Stimulated activated CD4-positive, alpha-beta T cell treated with anti-CD3 and anti-CD28 coated beads, Interleukin-2, amount 100 ng/mL, for 4 hours (primary cell): ENCODE results near the gene SHB.

ENCODE experiments used
- DNase-seq: peaks from one replicate; pipeline ENCODE4 v3.0.0-alpha.2; 2020; ENCODE audit warnings: low read depth

Gene SHB

GRCh38 chr9:38008168-38009034 lies 60.6 kb downstream of the SHB start:
- peak; percentile 30 for DNase-seq

GRCh38 chr9:38007016-38007415 lies 62.0 kb downstream of the SHB start:
- no peak for DNase-seq

GRCh38 chr9:38006163-38006562 lies 62.9 kb downstream of the SHB start:
- no peak for DNase-seq

- DNase-seq: no peak
Measured at GRCh38 chr9:38004809-38005560, 64.0 kb downstream of the SHB start.

- no peak for DNase-seq
Measured at GRCh38 chr9:38003946-38004808, 64.8 kb downstream of the SHB start.

GRCh38 chr9:38003230-38003629 lies 65.8 kb downstream of the SHB start:
- no peak for DNase-seq

GRCh38 chr9:38001430-38001829 lies 67.6 kb downstream of the SHB start:
- no peak for DNase-seq

- DNase-seq: no peak
Measured at GRCh38 chr9:38000735-38001134, 68.3 kb downstream of the SHB start.

- no peak for DNase-seq
Measured at GRCh38 chr9:38000332-38000731, 68.7 kb downstream of the SHB start.

- DNase-seq: no peak
Measured at GRCh38 chr9:37999588-38000189, 69.3 kb downstream of the SHB start.

- DNase-seq: no peak
Measured at GRCh38 chr9:37998881-37999587, 70.0 kb downstream of the SHB start.

- no peak for DNase-seq
Measured at GRCh38 chr9:37997636-37998374, 71.2 kb downstream of the SHB start.

- no peak for DNase-seq
Measured at GRCh38 chr9:37996819-37997217, 72.2 kb downstream of the SHB start.

GRCh38 chr9:37995961-37996818 lies 72.8 kb downstream of the SHB start:
- DNase-seq: no peak

- DNase-seq: no peak
Measured at GRCh38 chr9:37995348-37995737, 73.7 kb downstream of the SHB start.

GRCh38 chr9:37994639-37995347 lies 74.2 kb downstream of the SHB start:
- DNase-seq: no peak

- DNase-seq: no peak
Measured at GRCh38 chr9:37992924-37993349, 76.1 kb downstream of the SHB start.

- no peak for DNase-seq
Measured at GRCh38 chr9:37990404-37991015, 78.5 kb downstream of the SHB start.
